ENCODE results near the gene RND2.

- TF ChIP-seq ELF4 (CRISPR knock-in tag; IDR thresholded peaks at IDR 0.05) (no peak), EP300 (IDR thresholded peaks at IDR 0.05; ENCODE audit: low read length) (no peak), CTCF (IDR thresholded peaks at IDR 0.05 in 2 of 3, conservative IDR thresholded peaks at IDR 0.05 in 1 of 3; ENCODE audit: insufficient read depth in 2 of 3, low read depth in 1 of 3, low read length in 3 of 3) (no peak), POLR3G (IDR thresholded peaks at IDR 0.05; ENCODE audit: extremely low read depth, insufficient read length, insufficient replicate concordance) (no peak), CEBPB (tag; IDR thresholded peaks at IDR 0.05) (no peak)
Measured at GRCh38 chr17:43028221-43028861, 3.3 kb downstream of the RND2 start.

Measured in K562 (cell line).